Stimulated activated CD8-positive, alpha-beta memory T cell treated with anti-CD3 and anti-CD28 coated beads, Interleukin-12 subunit alpha, Interleukin-12 subunit beta, amount 100 ng/mL, for 1 hour (primary cell): ENCODE data around the gene GYS2.

Source experiments
- DNase-seq: peaks from one replicate; pipeline ENCODE4 v3.0.0-alpha.2; 2020; ENCODE audit warnings: low read depth

GYS2 gene

DNA sequence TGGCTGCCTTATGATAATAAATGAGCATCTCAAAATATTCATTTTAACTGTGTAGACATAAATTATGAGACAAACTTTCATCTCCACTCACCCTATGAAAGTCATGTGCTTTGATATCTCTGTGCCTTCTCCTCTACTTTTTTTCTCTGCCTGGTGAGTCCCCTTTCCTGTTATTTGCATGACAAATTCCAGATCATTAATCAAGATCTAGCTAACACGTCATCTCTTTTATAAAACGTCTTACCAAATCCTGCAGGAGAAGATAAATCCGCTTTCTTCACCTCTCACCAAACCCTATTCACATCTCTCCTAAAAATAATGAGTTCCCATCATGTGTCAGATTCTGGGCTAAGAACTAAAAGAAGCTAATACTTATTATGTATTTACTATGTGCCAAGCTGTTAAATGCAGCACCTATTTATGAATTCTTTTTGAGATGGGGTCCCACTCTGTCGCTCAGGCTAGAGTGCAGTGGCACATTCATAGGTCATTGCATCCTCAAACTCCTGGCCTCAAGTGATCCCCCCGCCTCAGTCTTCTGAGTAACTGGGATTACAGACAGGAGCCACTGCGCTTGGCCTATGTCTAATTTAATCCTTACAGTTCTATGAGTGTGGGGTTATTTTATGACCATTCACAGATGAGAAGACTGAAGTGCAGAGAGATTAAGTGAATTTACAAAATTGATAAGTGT, 51.9 kb downstream of the GYS2 start:
- no peak for DNase-seq

DNA sequence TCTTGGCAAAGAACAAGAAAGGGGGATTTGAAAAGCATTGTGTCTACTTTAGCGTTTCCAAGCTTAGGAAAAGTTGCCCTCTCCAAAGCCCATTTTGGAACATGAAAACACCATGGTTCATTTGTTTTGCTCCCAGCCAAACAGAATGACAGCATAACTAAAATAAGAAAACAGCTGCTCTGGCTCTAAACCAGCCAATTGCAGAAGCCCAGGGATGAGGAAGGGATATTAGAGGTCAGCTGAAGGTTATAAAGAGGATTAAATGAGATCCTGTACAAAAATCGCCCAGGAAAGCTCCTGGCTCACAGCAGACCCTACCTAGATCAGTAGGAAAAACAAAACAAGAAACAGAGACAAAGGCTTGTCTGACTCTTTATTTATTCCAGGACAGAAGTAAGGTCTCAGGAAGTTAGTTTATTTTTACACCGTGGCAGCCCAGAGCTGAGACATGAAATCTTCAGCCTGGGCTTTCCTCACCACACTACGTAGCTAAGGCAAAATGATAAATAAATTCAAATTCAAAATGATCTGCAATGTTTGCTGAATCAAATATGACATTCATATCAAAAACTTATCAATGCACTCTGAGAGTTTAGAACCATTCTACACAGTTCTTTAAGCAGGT, 52.7 kb downstream of the GYS2 start:
- DNase-seq = no peak

DNA sequence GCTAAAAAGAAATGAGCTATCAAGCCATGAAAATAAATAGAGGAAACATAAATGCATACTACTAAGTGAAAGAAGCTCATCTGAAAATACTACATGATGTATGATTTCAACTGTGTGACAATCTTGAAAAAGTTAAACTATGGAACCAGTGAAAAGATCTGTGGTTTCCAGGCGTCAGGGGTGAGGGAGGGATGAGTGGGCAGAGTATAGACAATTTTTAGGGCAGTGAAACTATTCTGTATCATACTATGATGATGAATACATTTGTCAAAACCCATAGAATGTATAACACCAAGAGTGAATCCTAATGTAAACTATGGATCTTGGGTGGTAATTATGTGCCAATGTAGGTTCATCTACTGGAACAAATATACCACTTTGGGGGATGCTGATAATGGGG, 57.2 kb downstream of the GYS2 start:
- DNase-seq = no peak

DNA sequence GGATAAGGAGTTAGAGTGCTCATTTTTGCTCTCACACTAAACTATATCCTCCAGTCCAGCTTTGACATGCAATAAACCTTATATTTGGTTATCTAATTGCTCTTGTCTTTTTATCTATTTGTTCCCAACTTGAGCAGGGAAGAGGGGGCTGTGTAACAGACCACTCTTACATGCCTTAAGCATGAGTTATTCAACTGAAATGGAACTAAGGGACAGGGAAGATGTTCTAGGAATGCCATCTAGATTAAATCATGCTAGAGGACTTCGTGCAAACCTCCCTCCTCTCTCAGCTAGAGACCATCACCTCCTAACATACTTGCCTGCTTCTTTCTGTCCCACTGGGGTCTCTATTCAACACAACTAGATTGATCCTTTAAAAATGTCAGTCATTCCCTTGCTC, 57.9 kb downstream of the GYS2 start:
- DNase-seq = no peak

DNA sequence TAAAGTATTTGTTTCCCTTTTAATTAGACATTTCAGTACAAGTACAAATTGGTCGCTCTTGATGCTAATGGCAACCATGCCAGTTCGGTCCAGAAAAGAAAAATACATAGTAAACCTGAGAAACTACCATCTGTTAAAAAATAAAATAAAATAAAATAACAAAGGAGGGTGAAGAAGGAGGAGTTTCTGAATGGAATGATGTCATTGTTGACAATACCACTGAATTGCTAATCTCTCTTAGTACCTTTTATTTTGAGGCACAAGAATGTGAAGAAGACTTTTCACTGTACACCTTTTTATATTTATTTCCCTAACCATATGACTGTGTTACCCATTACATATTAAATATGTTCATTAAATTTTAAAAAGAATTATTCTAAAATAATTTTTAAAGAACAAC, 59.1 kb downstream of the GYS2 start:
- no peak for DNase-seq

DNA sequence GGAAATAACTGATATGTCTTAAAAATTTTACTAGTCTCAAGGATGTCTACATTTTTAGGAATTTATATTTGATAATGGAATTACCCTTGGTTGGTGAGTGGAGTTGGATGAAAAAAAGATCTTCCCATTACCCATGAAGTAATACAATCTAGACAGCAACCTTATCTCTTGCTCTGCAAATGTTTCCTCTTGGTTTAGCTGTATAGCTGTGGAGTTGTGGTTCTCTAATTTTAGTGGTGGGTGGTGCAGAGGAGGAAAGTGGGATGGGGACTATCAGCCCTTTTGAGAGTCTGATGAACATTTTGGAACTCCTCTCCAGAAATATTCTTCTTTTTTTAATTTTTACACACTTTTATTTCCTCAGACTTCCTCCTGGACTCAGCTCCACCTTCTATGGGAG, 61.5 kb downstream of the GYS2 start:
- DNase-seq = no peak

DNA sequence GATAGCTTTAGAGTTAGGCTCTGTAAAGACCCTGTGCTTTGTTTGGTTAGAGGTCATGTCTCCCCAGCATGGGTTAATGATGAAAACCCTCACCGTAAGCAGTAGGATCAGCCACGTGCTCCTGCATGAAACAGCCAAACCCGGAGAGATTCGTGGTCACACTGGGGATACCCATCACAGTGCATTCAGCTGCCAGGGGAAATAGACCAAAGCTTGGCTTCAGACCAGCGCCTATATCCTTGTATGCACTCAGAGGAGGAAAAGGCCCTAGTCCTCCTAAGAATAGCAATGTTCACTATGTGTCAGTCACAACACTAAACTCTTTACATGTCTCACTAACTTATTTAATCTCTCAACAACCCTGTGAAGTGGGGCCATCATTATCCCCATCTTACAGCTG, 62.2 kb downstream of the GYS2 start:
- no peak for DNase-seq

DNA sequence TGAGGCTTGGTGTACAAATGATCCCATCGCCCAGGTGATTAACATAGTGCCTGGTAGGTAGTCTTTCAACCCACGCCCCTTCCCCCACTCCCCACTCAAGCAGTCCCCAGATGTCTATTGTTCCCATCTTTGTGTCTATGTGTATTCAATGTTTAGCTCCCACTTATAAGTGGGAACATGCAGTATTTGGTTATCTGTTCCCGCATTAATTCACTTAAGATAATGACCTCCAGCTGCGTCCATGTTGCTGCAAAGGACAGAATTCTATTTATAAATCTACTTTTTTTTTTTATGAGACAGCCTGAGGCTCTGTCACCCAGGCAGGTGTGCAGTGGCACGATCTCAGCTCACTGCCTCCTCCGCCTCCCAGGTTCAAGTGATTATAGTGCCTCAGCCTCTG, 62.9 kb downstream of the GYS2 start:
- DNase-seq = no peak

DNA sequence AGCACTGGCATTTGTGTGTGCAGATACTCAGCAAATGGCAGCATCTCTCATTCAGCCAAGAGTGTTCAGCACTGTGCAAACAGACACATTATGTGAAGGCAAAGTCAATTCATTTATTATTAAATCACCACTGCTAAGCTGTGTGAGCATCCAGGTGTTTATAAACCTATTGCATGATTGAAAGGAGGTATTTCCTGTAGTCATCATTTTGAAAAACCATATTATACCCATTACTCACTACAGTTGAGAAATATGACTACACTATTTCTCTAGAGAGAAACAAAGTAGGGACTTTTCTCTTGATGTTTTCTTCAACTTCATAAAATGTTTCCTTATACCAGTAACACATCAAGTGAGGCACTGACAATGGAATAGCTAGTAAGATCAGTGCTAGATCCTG, 64.8 kb downstream of the GYS2 start:
- no peak for DNase-seq

DNA sequence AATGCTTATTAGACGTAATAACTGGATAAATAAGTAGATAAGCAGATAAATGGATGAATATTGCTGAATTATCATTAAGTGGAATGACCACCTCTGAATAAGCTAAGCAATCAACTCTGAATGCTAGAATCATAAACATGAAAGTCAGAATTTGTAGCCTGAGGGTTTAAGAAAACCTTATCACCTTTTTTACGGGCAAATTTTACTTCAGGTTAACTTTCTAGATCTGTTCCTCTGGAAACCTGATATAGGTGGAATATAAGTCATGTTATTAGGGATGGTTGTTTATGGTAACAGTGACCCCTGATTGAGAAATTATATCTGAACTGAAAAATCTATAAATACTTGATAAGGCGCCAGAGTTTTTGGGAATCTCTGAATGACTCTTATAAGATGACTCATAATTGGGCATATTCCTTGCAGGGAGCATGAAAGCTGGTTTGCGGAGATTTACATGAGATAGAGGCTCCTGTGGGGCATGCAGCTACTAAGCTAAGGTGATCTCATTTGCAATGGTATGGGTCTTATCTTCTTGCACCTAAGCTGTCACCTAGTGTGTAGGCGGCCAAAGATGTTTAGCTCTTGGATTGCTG, 66.5 kb downstream of the GYS2 start:
- no peak for DNase-seq

DNA sequence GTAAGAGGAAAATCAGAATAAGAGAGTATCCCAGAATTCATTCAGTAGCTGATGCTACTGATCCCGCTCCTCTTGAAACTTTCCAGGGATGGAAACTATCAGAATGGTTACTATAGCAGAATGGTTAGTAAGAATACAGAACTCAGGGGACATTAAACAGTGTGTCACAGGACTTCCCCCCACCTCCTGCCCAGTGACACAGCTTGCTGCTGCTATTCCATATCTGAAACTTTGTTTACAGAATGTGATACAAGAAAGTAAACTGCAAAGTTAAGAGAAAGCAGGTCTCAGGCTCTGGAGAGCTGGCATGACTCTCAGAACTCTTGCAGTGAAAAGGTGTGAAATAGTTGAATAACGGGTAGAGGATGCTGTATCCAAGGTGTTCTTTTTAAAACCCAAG, 75.2 kb downstream of the GYS2 start:
- DNase-seq = no peak

DNA sequence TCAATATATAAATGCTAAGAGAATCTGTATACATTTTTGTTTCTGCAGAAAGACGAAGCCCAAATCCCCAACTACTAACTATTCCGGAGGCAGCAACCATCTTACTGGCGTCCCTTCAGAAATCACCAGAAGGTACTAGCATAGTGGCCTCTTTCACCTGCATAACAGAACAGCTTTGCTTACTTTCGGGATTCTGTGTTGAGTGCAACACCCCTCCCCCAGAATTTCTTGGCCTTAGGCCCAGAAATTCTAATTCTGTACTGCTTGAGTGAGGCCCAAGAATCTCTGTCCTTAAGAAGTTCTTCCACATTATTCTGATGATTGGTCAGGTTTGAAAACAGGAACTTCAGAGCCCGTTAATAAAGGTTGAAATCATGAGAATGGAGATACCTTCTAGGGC, 75.7 kb downstream of the GYS2 start:
- no peak for DNase-seq

DNA sequence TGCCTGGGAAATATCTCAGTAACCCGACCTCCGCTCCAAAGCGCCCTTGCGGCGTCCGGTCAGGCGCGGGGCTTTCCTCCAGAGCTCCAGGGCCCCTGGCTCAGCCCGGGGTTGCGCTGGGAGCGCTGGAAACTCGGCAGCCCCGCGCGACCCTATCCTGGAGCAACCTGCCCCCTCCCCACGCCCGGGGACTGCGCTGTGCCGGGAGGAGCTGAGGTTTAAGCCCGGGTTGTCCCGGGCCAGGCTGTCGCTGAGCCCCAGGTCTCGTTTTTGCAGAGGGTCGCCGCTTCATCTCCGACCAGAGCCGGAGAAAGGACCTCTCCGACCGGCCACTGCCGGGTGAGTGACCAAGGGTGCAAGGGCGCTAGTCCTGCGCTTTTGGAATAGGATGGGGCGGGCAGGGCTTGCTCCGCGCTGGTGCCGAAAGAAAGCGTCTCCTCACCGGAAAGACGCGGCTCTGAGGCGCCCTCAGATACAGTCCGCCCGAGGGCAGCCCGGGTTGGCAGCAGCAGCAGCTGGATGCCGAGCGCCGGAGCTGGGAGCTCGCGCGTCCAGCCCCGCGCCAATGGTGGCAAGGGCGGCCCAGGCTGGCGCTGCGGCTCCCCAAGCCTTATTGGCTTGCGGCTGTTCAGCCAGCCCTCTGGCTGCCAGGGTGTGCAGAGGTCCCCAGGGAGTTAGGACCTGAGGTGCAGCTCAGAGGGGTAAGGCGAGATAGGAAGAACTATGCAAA, 77.0 kb downstream of the GYS2 start:
- DNase-seq = peak; percentile 28

DNA sequence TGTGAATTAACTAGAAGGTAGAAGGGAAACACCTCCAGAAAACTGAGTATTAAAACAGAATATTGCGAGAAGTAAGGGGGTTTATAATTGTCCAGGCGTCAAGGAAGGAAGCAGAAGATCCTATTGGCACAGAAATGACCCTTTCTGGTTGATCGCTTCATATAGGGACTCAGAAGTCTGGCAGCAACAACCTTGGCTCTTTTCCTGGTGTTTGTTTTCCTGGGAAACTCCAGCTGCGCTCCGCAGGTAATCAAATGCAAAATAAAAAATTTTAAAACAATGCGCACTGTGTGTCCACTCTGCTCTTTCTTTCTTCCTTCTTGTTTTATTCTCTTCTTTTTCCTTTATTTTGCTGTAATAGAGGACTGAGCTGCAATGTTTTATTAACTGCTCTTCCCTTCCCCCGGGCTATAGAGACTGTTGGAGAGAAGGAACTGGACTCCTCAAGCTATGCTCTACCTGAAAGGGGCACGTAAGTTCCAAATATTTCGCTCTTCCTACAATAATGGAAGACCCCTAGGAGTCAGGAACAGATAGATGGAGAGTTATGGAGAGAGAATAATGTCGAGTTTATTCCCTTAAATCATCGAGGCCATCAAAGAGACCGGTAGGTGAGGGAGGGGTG, 77.8 kb downstream of the GYS2 start:
- no peak for DNase-seq

DNA sequence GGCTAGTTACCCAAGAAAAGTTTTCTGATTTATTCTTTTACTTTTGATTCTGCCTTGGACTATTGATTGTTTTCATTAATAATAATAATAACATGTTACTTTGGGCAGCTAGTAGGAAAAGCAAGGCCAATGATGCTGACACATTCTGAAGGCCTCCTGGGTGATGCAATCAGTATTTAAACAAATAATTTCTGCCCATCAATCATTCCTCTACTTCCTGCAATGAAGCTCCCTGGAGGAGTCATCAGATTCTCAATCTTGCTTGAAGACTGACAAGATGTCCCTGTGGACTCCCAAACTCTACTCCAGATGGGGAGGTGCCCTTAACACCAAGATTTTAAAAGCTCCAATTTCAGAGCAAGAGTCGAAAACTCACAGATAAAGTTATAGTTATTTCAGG, 78.6 kb downstream of the GYS2 start, which contains the start of gene SPX:
TSS of gene SPX (plus strand) at position 244 of the 400 bp plus-strand sequence. CDS start 177 bp downstream, outside the sequence.
- DNase-seq = no peak

DNA sequence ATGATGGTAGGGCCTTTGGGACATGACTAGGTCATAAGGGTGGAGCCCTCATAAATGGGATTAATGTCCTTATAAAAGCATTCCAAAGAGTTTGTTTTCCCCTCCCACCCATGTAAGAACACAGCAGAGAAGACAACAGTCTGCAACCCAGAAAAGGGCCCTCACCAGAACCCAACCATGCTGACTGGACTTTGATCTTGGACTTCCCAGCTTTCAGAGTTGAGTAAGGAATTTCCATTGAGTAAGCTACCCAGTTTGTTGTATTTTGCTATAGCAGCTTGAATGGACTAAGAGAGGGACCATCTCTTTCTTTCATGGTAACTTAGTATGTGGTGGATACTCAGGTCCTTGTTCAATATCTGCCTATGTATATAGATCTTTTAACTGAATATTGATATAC, 81.5 kb downstream of the GYS2 start:
- no peak for DNase-seq

DNA sequence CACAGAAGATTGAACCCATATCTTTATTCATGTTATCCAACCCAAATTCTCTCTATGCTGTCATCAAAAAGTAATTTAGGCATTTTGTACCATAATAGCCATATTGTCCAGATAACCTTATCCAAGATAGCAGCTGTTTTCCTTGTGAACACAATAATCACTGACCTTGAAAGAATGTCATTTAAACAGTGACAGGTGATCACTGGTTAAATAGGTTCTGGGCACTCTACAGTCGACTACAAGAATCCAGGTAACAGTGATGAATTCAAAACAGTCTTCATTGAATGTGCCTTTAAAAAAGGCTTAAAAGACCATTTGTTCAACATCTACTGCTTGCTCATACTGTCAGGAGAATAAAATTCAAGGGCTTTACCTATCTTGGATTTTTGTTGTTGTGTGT, 83.1 kb downstream of the GYS2 start:
- no peak for DNase-seq

DNA sequence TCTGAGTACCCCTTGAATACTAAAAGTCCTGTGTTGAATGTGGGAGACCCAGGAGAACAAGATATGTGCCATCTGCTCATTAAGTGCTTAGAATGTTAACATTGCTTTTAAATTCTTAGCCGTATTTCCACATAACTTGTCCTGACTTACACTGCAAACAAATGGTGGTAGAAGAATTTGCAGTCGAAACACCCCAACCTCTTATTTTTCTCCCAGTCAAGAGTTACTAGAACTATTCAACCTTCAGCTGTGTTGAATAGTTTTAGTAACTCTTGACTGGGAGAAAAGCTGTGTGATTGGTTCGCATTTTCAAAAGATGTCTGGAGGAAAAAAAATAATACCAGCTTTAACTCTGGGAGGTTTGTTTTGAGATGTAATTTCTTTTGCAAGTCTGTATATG, 86.2 kb downstream of the GYS2 start:
- DNase-seq = no peak

DNA sequence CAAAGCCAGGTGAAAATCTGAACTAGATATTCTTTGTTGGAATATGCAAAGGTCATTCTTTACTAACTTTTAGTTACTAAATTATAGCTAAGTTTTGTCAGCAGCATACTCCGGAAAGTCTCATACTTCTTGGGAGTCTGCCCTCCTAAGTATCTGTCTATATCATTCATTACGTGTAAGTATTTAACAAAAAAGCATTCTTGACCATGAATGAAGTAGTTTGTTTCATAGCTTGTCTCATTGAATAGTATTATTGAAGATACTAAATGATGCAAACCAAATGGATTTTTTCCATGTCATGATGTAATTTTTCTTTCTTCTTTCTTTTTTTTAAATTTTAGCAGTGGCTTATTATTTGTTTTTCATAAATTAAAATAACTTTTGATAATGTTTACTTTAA, 88.4 kb downstream of the GYS2 start:
- no peak for DNase-seq

DNA sequence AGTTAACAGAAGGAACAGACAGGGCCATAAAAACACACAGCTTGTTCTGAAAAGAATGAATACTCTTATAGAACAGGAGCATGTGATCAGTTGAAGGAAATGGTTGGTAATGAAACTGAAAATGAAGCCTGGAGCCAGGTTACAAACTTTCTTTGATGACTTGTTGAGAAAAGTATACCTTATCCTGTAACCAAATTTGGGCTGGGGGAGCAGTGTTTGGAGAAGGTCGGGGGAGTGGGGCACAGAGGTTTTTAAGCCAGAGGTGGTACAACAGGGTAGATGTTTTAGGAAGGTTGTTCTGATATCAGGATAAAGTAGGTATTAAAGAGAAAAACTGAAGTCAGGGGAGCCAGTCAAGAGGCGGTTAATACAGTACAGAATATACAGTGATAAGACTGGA, 94.9 kb downstream of the GYS2 start:
- DNase-seq = no peak

DNA sequence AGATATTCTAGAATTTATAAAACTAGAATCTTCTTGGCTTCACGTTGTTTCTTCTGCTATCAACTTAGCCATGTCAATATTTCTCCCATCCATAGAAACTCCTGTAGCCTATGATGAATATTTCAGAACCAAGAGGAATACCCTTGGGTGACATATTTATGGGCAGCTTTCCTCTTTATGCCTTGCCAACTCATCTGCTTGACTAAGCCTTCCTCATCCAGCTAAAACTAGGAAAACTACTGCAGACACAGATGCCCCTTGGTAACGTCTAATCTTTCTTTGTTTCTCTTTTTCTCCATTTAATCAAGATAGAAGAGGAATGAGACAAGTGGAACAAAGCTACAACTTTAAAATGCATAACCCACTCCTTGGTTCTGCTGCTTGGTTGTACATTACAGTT, 96.8 kb downstream of the GYS2 start:
- no peak for DNase-seq

DNA sequence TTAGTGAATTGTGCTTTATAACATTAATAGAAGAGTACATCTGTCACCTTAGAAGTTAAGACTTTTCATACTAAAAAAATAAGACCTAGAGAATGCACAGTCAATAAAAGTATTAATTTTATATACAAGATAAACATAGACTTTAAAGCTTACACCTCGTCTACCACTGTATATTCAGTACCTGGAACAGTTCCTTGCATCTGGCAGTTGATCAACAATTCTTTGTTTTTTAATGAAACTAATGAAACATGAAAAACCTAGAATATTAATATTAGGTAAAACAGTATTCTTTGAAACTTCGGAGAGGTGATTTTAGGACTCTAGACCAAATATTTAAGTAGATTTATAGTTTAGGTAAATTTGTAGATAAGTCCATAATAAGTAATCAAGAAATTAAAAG, 98.8 kb downstream of the GYS2 start:
- DNase-seq = no peak

DNA sequence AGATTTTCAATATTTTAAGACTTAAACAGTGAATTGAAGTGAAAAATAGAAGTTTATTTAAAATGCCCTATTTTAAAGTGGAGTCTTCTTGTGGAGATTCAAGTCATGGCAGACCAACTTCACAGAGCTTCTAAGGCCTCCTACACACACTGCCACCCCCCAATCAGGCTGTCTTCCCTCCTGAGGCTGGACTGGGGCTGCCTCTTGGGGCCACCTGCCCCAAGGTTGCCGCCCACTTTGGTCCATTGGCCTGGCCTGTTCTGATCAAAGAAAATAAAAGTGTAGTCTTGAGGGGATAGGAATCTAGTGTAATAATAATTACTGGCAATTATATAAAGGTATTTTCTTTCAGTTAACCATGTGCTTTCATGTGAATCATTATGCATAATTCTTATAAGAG, 101.8 kb downstream of the GYS2 start:
- DNase-seq = no peak
